Subcutaneous abdominal adipose tissue (tissue), 5 donors: ENCODE data around the gene COL21A1.

Experiments
- H3K27ac ChIP-seq: one replicate; pipeline ENCODE4 v1.7.0; 2013; ENCODE audit warnings: low read depth, mild to moderate bottlenecking, inconsistent platforms, low read length, moderate library complexity
- H3K27me3 ChIP-seq, 5 donors: one replicate each; pipeline ENCODE4 v1.7.0; 2013; ENCODE audit warnings: low read length in 5 of 5, inconsistent platforms in 1 of 5; ENCODE audit not compliant: control insufficient read depth in 5 of 5, insufficient read depth in 4 of 5
- H3K36me3 ChIP-seq, 5 donors: one replicate each; pipeline ENCODE4 v1.7.0; 2013; ENCODE audit warnings: low read length in 5 of 5; ENCODE audit not compliant: control insufficient read depth in 5 of 5, insufficient read depth in 5 of 5
- H3K4me1 ChIP-seq, 5 donors: one replicate each; pipeline ENCODE4 v1.7.0; 2013; ENCODE audit warnings: low read length in 5 of 5, mild to moderate bottlenecking in 3 of 5, moderate library complexity in 1 of 5; ENCODE audit not compliant: control insufficient read depth in 5 of 5, insufficient read depth in 5 of 5
- H3K4me3 ChIP-seq, 5 donors: one replicate each; pipeline ENCODE4 v1.7.0; 2013; ENCODE audit warnings: low read length in 5 of 5, low read depth in 1 of 5
- H3K9ac ChIP-seq, 5 donors: one replicate each; pipeline ENCODE4 v1.7.0; 2013; ENCODE audit warnings: low read length in 5 of 5, mild to moderate bottlenecking in 4 of 5, moderate library complexity in 3 of 5
- H3K9me3 ChIP-seq, 5 donors: one replicate each; pipeline ENCODE4 v1.7.0; 2013; ENCODE audit warnings: low read length in 5 of 5; ENCODE audit not compliant: control insufficient read depth in 5 of 5
- donor health status: healthy.
- donor health status: healthy.
- donor health status: healthy.
- donor health status: healthy.
- donor health status: healthy.

The COL21A1 gene

GRCh38 chr6:56232436-56232835 lies 14.9 kb downstream of the COL21A1 start:
- H3K9me3 ChIP-seq = no peaks in the 10 kb centered on the region
- H3K4me1 ChIP-seq = no peaks in the 10 kb centered on the region
- no peak overlapping the region for H3K4me3 ChIP-seq
- no peaks in the 10 kb centered on the region for H3K27me3 ChIP-seq
- H3K9ac ChIP-seq = no peak overlapping the region
- H3K27ac ChIP-seq = no peak overlapping the region
- H3K36me3 ChIP-seq = no peaks in the 10 kb centered on the region

GRCh38 chr6:56231827-56232226 lies 15.6 kb downstream of the COL21A1 start:
- no peak overlapping the region for H3K9ac ChIP-seq

GRCh38 chr6:56230976-56231566 lies 16.3 kb downstream of the COL21A1 start:
- Histone ChIP-seq H3K4me1 (no peaks in the 10 kb centered on the region), H3K27me3 (no peaks in the 10 kb centered on the region), H3K4me3 (no peak overlapping the region), H3K9me3 (no peaks in the 10 kb centered on the region), H3K27ac (no peak overlapping the region), H3K36me3 (no peaks in the 10 kb centered on the region), H3K9ac (no peak overlapping the region)

More at GRCh38 chr6:56231827-56232226, 15.6 kb downstream of the COL21A1 start:
- Histone ChIP-seq H3K27ac (no peak overlapping the region), H3K36me3 (no peaks in the 10 kb centered on the region), H3K4me3 (no peak overlapping the region), H3K9me3 (no peaks in the 10 kb centered on the region), H3K4me1 (no peaks in the 10 kb centered on the region), H3K27me3 (no peaks in the 10 kb centered on the region)

- no peaks in the 10 kb centered on the region for H3K4me1 ChIP-seq
- H3K27me3 ChIP-seq = no peaks in the 10 kb centered on the region
- H3K9ac ChIP-seq = no peak overlapping the region
- H3K27ac ChIP-seq = no peak overlapping the region
- H3K36me3 ChIP-seq = no peaks in the 10 kb centered on the region
- no peaks in the 10 kb centered on the region for H3K9me3 ChIP-seq
- no peak overlapping the region for H3K4me3 ChIP-seq
Observed at GRCh38 chr6:56227071-56227879, 20.1 kb downstream of the COL21A1 start.

GRCh38 chr6:56223995-56224394 lies 23.4 kb downstream of the COL21A1 start:
- no peaks in the 10 kb centered on the region for H3K4me1 ChIP-seq
- no peak overlapping the region for H3K9ac ChIP-seq
- H3K27ac ChIP-seq = no peak overlapping the region
- H3K9me3 ChIP-seq = no peaks in the 10 kb centered on the region
- H3K4me3 ChIP-seq = no peak overlapping the region
- no peaks in the 10 kb centered on the region for H3K36me3 ChIP-seq
- H3K27me3 ChIP-seq = peaks cover 0 to 4% (median 0%) of the 10 kb centered on the region in 5 donors

GRCh38 chr6:56222499-56222898 lies 24.9 kb downstream of the COL21A1 start:
- Histone ChIP-seq H3K9ac (no peak overlapping the region), H3K4me1 (no peaks in the 10 kb centered on the region), H3K27me3 (peaks cover 0 to 4% (median 0%) of the 10 kb centered on the region in 5 donors), H3K9me3 (no peaks in the 10 kb centered on the region), H3K4me3 (no peak overlapping the region), H3K27ac (no peak overlapping the region), H3K36me3 (no peaks in the 10 kb centered on the region)

- no peak overlapping the region for H3K4me3 ChIP-seq
- H3K27me3 ChIP-seq = peaks cover 0 to 4% (median 0%) of the 10 kb centered on the region in 5 donors
- no peaks in the 10 kb centered on the region for H3K4me1 ChIP-seq
- H3K27ac ChIP-seq = no peak overlapping the region
- no peak overlapping the region for H3K9ac ChIP-seq
- H3K9me3 ChIP-seq = no peaks in the 10 kb centered on the region
- no peaks in the 10 kb centered on the region for H3K36me3 ChIP-seq
Observed at GRCh38 chr6:56220078-56220477, 27.3 kb downstream of the COL21A1 start.

- Histone ChIP-seq H3K4me3 (no peak overlapping the region), H3K36me3 (no peaks in the 10 kb centered on the region), H3K27ac (no peak overlapping the region), H3K4me1 (no peaks in the 10 kb centered on the region), H3K9me3 (no peaks in the 10 kb centered on the region), H3K9ac (no peak overlapping the region), H3K27me3 (no peaks in the 10 kb centered on the region)
Observed at GRCh38 chr6:56214703-56215101, 32.7 kb downstream of the COL21A1 start.

GRCh38 chr6:56214041-56214702 lies 33.2 kb downstream of the COL21A1 start:
- no peaks in the 10 kb centered on the region for H3K27me3 ChIP-seq
- no peak overlapping the region for H3K9ac ChIP-seq
- H3K27ac ChIP-seq = no peak overlapping the region
- no peak overlapping the region for H3K4me3 ChIP-seq
- no peaks in the 10 kb centered on the region for H3K36me3 ChIP-seq
- H3K4me1 ChIP-seq = no peaks in the 10 kb centered on the region
- H3K9me3 ChIP-seq = no peaks in the 10 kb centered on the region

- H3K9me3 ChIP-seq = no peaks in the 10 kb centered on the region
- no peak overlapping the region for H3K4me3 ChIP-seq
- no peak overlapping the region for H3K27ac ChIP-seq
- H3K27me3 ChIP-seq = no peaks in the 10 kb centered on the region
- H3K4me1 ChIP-seq = no peaks in the 10 kb centered on the region
- no peaks in the 10 kb centered on the region for H3K36me3 ChIP-seq
- no peak overlapping the region for H3K9ac ChIP-seq
Observed at GRCh38 chr6:56211724-56212123, 35.7 kb downstream of the COL21A1 start.
